Measurements from ENCODE around the gene CRMP1. TPM values are rescaled to one million over a fixed set of nuclear protein-coding genes. Genes with fewer than 3 reads are reported as not detected.

CRMP1 gene
- total RNA-seq, 1 donor: under 0.01 TPM

- H3K9me3 ChIP-seq (ENCODE audit: low read depth, low read length): no peaks in the 10 kb centered on the region
- peaks cover 27% of the 10 kb centered on the region for H3K36me3 ChIP-seq (ENCODE audit: insufficient read depth, low read length)
- no peak overlapping the region for H3K4me3 ChIP-seq (ENCODE audit: insufficient read depth, low read length)
- H4K20me1 ChIP-seq (ENCODE audit: insufficient read depth, low read length): peaks cover 23% of the 10 kb centered on the region
- H3K79me2 ChIP-seq (ENCODE audit: insufficient read depth, low read length): no peaks in the 10 kb centered on the region
- DNase-seq (ENCODE audit: insufficient read length, low spot score, missing footprints): peak; percentile 66
- H3K4me2 ChIP-seq (ENCODE audit: insufficient read depth, low read length): no peak overlapping the region
- no peak for TF ChIP-seq CTCF (IDR thresholded peaks at IDR 0.05; ENCODE audit: extremely low read depth, low read depth, low read length)
- H3K4me1 ChIP-seq (ENCODE audit: insufficient read depth, low read length): peaks cover 7% of the 10 kb centered on the region
- no peaks in the 10 kb centered on the region for H3K27me3 ChIP-seq (ENCODE audit: insufficient read depth, low read length)
- no peak overlapping the region for H3K27ac ChIP-seq (ENCODE audit: low read depth, low read length)
- no peak overlapping the region for H2AFZ ChIP-seq (ENCODE audit: low read length)
Observed at GRCh38 chr4:5827108-5828004, 65.5 kb downstream of the CRMP1 start.

- peaks cover 35% of the 10 kb centered on the region for H3K36me3 ChIP-seq (ENCODE audit: insufficient read depth, low read length)
- H4K20me1 ChIP-seq (ENCODE audit: insufficient read depth, low read length): peaks cover 29% of the 10 kb centered on the region
- DNase-seq (ENCODE audit: insufficient read length, low spot score, missing footprints): peak; percentile 46
- no peak overlapping the region for H3K4me2 ChIP-seq (ENCODE audit: insufficient read depth, low read length)
- H3K4me1 ChIP-seq (ENCODE audit: insufficient read depth, low read length): peaks cover 7% of the 10 kb centered on the region
- no peak overlapping the region for H3K4me3 ChIP-seq (ENCODE audit: insufficient read depth, low read length)
- H3K27ac ChIP-seq (ENCODE audit: low read depth, low read length): no peak overlapping the region
- H2AFZ ChIP-seq (ENCODE audit: low read length): no peak overlapping the region
- no peaks in the 10 kb centered on the region for H3K9me3 ChIP-seq (ENCODE audit: low read depth, low read length)
- TF ChIP-seq CTCF (IDR thresholded peaks at IDR 0.05; ENCODE audit: extremely low read depth, low read depth, low read length): no peak
- no peaks in the 10 kb centered on the region for H3K27me3 ChIP-seq (ENCODE audit: insufficient read depth, low read length)
- no peaks in the 10 kb centered on the region for H3K79me2 ChIP-seq (ENCODE audit: insufficient read depth, low read length)
Observed at GRCh38 chr4:5826437-5827107, 66.3 kb downstream of the CRMP1 start.

- Histone ChIP-seq H3K27ac (ENCODE audit: low read depth, low read length) (no peak overlapping the region), H3K4me3 (ENCODE audit: insufficient read depth, low read length) (no peak overlapping the region), H2AFZ (ENCODE audit: low read length) (no peak overlapping the region), H3K36me3 (ENCODE audit: insufficient read depth, low read length) (peaks cover 46% of the 10 kb centered on the region), H3K27me3 (ENCODE audit: insufficient read depth, low read length) (no peaks in the 10 kb centered on the region), H3K79me2 (ENCODE audit: insufficient read depth, low read length) (no peaks in the 10 kb centered on the region), H3K9me3 (ENCODE audit: low read depth, low read length) (no peaks in the 10 kb centered on the region), H4K20me1 (ENCODE audit: insufficient read depth, low read length) (peaks cover 30% of the 10 kb centered on the region), H3K4me2 (ENCODE audit: insufficient read depth, low read length) (no peak overlapping the region), H3K4me1 (ENCODE audit: insufficient read depth, low read length) (peaks cover 7% of the 10 kb centered on the region)
- no peak for TF ChIP-seq CTCF (IDR thresholded peaks at IDR 0.05; ENCODE audit: extremely low read depth, low read depth, low read length)
- no peak for DNase-seq (ENCODE audit: insufficient read length, low spot score, missing footprints)
Observed at GRCh38 chr4:5825321-5826041, 67.4 kb downstream of the CRMP1 start.
